ENCODE data around the gene MAD1L1.

Gene MAD1L1

DNA sequence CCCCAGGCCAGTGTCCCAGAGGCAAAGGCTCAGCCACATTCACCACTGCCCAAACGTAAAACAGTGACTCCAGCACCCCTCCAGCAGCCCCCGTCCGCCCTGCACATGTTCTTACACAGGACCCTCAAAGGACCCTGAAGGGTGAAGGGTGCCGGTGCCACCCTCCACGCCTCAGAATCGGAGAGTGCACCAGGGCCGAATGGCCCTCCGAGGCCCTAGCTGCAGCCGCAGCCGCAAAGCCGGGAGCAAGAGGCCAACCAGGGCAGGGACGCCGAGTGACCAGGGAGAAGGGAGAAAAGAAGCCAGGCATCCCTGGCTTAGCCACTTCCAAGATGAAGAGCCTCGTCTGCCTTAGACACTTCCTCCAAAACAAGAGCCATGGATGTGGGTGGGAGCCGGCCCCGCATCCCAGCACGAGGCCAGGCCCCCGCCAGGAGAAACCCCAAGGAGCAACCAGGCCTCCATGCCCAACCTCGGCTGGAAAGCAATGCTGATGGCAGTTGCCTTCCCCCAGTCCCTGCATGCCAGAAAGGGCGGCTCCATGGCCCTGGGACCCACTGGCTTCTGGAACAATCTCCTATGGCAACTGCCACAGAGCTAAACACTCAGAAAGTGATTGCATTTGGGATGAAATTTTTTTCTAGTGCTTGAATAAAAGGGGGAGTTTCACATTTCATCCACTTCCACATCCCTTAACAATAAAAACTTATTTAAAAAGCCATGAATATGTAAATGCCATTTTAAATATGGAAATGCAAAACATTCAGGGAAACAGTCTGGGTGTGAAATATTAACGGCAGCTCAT lies 92.3 kb downstream of the MAD1L1 start:
- DNase-seq (ENCODE audit: low spot score) = no peak

DNA sequence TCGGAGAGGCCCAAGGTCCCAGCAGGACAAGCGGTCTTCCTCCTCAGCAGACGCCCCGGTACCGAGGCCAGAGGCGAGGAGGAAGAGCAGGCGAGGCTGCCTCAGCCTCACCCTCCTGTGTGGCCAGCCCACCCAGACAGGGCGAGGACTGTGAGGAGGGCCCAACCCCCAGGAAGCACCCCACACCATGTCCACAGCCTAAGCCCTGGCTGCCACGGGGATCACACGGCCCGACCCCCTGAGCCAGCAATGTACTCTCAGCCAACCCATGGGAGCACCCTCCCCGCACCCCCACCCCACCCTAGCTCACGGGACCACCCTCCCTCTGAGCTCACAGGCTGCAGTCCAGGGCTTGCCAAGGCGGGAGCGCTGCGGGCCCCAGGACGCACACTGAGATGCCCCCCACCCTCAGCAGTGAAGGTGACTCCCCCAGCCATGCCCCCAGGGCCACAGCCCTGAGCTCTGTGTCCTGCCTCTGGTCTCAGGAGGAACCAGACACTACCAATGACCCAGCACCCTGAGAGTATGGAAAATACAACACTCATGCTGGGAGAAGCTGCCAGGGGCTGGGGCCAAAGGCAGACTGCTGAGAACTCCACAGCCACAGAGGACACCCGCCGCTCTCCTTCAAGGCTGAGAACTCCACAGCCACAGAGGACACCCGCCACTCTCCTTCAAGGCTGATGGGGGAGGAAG lies 93.6 kb downstream of the MAD1L1 start:
- no peak for DNase-seq (ENCODE audit: low spot score)

DNA sequence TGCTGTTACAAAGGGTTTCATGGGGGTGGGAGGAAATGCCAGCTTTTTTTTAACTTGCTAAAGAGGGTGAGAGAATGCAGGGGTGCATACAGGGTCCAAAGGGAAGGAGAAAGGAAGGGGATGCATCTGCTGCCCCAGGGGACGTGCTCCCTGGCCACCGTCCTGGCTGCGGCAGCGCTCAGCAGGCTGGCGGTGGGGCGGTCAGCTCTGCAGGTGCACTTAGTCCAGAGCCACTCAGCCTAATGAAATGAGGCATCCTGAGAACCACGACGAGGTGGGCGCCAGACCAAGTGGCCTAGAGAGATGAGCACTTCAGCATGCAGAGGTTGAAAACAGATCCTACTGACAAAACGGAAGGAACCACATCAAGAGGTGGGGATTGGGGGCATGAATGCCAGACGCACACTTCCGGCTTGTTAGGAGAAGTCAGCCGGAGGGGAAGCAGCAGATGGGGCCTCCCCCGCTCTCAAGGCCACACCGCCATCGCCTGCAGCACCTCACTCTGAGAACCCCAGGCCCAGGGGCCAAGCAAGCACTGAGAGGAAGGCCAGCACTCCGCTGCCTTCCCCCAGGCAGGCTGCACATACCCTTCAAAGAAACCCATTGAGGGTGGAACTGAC lies 94.5 kb downstream of the MAD1L1 start:
- no peak for DNase-seq (ENCODE audit: low spot score)

DNA sequence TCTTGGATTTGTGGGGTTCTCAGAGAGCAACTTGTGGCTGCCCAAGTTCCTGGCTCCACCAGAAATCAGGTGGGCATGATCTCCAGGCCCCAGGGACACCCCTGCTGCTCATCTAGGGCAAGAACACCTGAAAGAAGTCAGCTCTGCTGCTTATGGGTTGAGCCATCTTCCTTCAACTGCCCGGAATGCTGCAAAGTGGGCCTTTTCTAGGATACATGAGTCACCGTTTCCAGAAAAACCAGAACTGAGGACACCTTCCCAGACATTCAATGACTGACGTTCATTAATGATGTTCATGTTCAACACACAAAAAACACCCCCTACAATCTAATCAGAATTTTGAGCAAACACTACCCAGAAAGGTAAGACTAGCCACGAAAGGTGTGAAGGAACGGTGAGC lies 98.0 kb downstream of the MAD1L1 start:
- no peak for DNase-seq (ENCODE audit: low spot score)

DNA sequence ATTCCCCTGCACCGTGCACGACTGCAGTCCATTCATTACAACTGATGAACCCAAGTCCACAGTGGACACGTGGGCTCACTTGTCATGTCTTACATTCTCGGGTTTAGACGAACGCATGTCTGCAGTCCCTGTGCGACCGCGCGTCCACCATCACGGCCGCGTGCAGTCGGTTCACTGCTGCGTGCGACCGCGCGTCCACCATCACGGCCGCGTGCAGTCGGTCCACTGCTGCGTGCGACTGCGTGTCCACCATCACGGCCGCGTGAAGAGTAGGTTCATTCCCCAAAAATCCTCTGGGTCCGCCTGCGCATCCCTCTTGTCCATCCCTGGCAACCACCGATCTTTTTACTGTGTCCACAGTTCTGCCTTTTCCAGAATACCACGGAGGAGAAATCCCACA lies 100.5 kb downstream of the MAD1L1 start:
- no peak for DNase-seq (ENCODE audit: low spot score)

DNA sequence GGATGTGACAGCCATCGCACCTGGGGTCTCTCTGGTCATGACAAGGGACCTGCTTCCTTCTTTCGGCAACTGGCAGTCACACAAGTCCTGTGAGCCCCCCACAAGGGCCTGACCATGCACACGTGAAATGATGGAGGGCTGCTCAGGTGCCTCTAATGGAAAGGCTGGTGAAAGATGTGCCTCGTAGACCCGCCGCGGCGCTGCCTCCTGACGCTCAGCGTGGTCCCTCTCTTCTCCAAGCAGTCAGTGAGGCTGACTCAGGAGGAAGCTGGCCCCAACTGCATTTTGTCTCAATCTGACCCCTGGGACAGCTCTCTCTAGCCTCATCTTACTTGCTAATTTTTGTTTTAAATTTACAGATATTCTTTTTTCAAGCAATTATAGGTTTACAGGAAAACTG lies 100.9 kb downstream of the MAD1L1 start:
- DNase-seq (ENCODE audit: low spot score) = no peak

DNA sequence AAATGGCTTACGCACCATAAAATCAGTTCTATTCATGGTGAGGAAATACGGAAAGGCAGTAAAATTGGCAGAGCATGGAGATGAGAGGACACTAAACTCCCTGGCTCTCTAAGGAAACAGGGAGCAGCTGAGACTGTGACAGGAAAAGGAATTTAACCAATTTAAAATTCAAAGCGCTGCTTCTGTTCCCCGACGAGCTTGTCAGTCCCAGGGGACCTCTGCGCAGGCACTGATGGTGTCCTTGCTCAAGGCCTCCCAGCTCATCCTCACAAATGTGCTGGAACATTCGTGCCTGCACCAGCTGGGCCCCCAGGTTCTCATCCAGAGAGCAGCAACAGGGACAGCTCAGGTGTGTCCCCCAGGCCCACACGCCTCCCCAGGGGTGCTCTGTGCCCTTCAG lies 101.4 kb downstream of the MAD1L1 start:
- no peak for DNase-seq (ENCODE audit: low spot score)

DNA sequence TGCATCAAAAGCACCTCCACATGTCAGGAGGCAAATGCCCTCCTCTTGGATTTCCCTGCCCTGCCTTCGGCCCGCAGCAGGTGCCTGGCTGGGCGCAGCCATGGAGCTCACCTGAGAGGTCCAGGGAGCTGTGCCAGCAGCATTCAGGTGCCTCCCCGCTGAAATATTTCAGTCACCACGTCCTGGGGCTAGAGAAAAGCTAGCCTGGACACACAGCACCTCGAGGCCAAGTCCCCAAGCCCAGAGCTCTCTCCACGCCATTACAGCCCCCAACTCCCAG lies 102.7 kb downstream of the MAD1L1 start:
- no peak for DNase-seq (ENCODE audit: low spot score)

DNA sequence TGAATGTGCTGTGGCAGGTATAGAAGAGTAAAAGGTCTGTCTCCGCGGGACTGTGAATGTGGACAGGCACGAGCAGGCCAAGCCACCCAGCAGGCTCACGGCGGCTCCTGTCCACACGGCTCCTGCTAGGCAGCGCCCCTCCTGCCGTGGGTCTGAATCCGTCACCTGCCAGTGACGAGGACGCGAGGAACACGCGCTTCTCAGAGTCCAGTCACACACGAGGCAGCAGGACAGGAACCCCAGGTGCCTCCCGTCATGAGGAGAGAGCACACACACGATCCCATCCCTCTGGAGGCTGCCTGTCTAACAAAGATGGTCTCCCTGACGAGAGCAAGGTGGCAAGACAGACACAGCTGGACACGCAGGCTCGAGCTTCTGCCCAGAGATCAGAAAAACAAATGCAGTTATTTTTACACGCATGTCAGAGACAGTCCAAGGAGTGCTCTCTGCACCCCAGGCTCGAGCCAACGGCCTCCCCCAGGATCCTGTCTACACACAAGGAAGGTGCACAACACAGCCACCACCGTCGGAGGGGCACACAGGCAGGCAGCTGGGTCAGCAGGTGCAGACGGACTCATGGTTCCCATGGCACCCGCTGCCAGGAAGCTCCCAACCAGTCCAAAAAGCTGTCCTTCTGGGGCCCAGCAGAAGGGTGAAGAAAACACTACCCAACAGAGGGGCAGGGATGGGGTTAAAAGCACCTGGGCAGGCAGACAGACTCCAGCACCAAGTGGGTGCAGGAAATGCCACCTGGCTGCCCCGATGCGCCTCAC lies 103.2 kb downstream of the MAD1L1 start:
- DNase-seq (ENCODE audit: low spot score) = no peak

DNA sequence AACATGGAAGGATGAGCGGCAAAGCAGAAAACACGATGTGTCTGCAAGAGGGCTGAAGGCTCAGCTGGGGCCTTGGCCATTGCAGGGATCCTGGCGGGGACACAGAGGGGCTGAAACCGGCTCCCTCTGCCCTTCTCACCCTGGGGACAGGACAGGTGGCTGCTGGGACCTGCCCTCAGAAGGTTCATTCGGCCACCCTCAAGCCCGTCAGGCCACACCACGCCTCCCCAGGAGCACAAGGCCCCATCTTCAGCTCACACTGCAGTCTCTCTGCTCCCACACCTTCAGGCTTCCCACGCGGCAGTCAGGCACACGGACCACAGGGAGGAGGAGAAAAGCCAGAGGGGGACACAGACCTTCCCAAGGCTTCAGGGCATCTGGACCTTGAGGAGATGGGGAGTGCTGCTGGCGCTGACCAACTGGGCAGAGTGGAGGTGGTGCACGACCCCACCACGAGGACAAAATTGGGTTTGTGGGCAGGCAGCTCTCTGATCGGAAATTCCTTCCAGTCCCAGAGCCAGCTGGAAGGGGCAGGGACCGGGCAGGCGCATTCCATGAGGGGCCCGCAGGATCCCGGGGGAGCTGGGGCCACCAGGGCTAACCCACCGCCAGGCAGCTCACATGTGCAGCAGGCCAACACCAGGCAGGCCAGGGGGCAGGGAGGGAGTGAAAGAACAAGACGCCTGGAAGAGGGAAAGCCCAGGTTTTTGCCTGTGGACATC lies 104.0 kb downstream of the MAD1L1 start:
- DNase-seq (ENCODE audit: low spot score) = no peak

DNA sequence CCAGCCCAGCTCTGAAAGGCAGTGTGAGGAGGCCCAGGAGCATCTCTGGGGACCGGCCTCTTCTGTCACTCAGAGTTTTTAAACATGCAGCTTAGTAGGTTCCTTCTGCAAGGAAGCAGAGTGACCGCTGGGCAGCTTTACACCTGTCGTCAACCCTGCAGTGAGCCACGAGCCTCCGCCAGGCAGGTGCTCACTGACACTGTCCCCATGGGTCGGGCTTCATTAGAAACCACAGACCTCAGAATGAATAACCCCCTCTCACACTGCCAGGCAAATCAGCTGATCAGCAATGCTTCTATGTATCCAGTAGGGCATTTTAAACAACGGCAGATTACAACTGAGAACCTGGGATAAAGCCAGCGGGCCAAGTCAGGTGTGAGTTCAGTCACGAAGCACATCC lies 106.1 kb downstream of the MAD1L1 start:
- no peak for DNase-seq (ENCODE audit: low spot score)

DNA sequence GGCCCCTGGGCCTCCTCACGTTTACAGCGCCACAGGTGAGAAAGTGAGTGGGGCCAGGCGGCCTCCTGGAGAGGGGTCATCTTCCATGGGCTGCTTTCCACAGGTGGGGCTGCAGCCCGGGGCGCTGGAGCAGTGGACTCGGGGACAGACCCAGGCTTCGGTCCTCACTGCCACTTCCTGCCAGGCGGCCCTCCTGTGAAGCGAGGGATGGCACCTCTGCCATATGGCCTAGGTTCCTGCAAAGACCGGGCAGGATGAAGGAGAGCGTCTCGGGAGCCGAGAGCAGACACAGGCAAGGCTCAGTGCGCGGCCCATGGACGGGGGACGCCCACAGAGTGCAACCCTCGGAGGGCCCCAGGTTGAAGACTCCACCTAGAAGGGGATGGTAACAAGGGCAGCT lies 106.8 kb downstream of the MAD1L1 start:
- DNase-seq (ENCODE audit: low spot score) = no peak

DNA sequence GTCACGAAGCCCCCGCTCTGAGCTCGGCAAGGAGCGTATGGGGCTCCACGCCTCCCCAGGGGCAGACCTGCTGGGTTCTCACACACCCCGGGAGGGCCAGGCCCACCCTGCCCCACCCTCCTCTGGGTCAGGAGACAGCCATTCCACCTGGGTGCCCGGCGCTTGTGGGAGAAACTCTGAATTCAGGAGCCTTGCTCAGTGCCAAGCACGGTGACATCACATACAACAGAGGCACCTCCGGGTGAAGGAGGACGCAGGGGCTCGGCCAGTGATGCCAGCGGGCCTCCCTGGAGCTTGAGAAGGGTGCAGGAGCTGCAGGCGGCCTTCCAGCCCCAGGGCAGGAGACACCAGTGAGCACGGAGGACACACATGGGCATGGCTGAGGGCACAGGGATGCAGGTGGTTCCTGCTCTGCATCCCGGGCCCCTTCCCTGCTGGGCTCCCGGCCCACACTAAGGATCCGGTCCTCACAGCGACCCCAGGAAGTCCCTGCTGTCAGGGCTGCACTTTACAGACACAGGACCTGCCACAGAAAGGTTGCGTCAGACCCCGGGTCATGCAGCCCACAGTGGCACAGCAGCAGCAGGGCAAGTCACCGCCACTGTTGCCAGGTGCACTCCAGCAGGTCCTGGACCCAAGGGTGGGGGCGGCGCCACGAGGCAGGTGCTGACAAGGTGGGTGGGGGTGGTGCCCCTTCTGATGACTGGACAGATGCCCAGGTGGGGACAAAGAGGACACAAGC lies 108.0 kb downstream of the MAD1L1 start:
- no peak for DNase-seq (ENCODE audit: low spot score)

DNA sequence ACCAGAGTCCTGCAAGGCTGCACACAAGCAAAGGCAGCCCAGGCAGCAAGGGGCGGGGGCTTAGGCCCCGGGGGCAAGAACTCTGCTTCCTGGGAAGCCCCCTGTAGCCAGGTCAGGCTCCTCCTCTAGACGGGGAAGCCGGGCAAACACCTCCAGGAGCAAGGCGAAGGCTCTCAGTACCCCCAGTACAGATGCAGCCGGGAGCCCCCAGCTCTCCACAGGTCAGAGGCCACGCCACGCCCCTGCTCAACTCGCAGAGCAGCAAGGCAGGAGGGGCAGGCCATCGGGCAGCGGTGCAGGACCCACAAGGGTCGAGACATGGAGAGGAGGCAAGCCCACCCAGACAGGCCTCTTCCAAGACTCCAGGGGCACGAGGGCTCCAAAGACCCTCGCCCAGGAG lies 108.8 kb downstream of the MAD1L1 start:
- DNase-seq (ENCODE audit: low spot score) = no peak

DNA sequence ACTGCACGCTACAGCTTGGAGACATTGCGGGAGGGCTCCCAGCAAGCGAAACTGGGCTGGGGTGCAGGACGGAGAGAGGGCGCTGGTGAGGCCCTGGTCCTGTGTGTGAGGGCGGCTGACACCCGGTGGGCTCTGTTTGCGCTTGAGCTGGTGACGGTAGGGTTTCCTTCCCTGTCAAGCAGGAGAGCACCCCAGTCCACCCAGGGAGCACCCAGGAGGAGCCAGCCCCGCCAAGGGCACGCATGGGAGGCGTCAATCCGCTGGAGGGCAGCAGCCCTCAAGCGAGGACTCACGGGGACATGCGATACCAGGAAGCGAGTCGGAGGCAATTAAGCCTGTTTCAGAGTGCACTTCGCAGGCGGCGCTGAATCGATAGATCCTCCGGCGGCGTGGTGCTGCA lies 109.4 kb downstream of the MAD1L1 start:
- DNase-seq (ENCODE audit: low spot score) = no peak

DNA sequence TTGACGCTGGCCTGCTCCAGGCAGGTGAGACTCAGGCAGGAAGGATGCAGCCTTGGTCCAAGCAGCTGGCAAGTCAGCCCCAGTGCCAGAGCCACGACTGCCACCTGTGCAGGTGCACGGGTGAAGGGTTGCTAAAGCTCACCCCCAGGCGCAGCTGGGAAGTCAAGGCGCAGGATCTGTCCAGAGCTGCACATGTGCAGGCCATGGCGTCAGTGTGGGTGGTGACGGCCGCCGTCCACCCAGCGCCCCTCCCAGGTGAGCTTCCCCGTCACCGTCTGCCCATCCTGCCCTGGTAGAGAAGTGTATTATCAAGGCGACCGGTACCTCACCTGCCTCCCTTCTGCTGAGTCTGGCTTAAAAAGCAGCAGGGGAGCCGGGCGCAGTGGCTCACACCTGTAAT lies 110.1 kb downstream of the MAD1L1 start:
- DNase-seq (ENCODE audit: low spot score) = no peak

DNA sequence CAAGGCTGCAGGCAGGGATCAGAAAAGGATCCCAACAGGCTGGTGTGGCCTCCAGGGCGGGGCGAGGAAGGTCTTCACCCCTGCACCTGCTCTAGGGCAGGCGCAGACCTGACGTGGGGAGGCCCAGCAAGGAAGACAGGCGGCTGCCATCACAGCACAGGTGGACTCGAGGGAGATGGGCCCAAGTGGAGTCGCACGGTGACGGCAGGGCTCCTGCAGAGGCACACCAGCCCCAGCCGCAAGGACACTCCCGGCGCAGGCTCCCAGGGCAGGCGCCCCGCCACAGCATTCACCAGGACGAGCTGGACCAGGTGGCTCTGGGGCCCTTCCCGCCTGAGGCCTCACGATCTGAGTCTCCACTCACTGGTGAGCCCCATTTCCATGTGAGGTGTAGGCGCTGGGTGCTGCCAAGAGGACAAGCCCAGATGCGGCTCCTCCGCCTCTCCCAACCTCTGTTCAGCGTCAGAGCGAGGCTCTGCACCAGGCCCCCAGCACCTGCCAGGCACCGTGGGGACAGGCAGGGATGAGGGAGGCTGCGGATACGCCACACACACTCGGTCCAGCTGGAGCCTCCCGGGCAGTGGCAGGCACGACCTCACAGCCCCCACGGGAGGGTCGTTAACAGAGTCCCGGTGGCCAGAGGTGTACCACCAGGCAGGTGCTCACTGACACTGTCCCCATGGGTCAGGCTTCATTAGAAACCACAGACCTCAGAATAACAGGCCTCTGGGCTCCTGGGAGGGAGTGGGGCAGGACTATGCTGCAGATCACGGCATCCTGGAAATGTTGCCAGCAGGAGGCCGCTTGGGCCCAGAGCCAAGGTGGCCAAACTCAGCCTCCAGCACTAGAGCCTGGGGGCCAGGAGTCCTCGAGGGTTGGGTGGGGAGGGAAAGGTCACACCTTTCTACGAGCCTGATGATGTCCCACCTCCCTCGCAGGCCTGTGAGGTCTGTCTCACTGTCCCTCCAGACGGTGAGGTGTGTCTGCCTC lies 111.6 kb downstream of the MAD1L1 start:
- DNase-seq (ENCODE audit: low spot score) = no peak

DNA sequence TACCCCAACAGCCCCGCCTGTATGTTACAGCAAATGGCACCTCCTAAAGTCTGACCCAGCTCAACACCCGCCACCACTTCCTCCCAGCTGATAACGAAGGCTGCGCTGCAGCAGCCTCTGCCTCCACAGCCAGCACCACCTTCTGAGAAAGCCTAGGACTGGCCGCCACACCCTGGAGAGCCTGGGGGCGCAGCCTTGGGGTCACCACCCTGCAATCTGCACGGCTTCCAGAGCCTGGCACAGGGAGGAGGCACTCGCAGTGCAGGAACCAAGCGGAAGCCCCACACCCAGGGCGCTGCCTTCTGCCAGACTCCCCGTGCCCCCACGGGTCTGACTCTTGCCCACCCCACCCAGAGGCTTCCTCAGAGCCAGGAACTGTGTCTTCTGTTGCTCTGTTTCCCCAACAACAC lies 112.5 kb downstream of the MAD1L1 start:
- no peak for DNase-seq (ENCODE audit: low spot score)

DNA sequence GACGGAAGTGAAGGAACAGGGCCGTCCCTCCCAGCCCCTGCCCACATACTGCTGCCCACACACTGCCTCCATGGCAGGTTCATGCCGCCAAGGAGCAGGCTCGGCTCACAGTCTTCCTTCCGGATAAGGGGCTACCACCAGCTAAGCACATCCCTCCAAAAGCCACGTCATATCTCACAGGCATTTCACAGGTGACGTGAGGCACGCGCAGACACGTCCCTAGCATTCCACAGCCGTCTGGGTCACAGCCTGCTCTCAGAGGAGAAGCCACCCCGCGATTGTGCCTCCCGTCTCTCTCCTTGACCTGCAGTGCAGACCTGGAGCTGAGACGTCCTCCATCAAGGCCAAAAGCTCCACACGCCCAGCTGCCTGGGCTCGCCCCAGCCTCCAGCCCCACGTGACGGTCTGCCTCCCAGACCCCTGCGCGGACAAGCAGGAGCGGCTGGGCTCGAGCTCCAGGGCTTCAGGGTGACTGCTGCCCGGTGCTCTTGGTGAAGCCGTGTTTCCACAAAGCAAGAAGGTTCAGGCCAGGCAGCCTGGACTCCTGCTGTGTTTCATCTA lies 114.0 kb downstream of the MAD1L1 start:
- DNase-seq (ENCODE audit: low spot score) = no peak

DNA sequence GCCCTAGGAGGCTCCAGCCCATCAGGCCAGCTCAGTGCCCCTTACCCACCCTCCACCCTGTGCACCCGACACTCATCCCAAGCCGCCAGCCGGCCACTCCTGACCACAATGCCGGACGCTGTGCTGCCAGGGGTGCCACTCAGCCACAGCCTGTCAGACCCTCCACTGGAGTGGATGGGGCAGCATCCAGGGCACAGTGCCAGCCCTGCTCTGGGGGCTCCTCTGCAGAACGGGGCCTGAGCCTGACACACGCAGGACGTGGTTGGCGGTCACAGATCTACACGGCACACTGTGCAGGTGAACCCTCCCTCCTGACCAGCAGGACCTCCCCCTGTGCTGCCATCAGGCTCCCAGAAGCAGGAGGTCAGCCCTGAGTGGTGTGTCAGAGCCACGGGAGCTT lies 114.7 kb downstream of the MAD1L1 start:
- DNase-seq (ENCODE audit: low spot score) = no peak

Measured in left forelimb (tissue), 1 donor.